ENCODE measurements around the gene SLC16A10. TPM values are rescaled to one million over a fixed set of nuclear protein-coding genes. Genes with fewer than 3 reads are reported as not detected.

The SLC16A10 gene
- total and polyA plus RNA-seq, 2 of the 13 experiments (the other 11 are each of a cell fraction or from before 2014, with no cell fraction given) = 8.2 to 20.1 TPM

GRCh38 chr6:111259089-111259831 is 172.0 kb downstream of the SLC16A10 start (continued):
- TF ChIP-seq AFF4 (CRISPR knock-in tag; IDR thresholded peaks at IDR 0.05) (no peak), NAIF1 (CRISPR knock-in tag; IDR thresholded peaks at IDR 0.05; ENCODE audit: borderline replicate concordance) (peak; percentile 20; the same call in 1 of the 2 replicates), FOSL2 (CRISPR knock-in tag; IDR thresholded peaks at IDR 0.05) (peak; percentile 70), ZNF354B (CRISPR knock-in tag; IDR thresholded peaks at IDR 0.05) (no peak), YEATS4 (CRISPR knock-in tag; IDR thresholded peaks at IDR 0.05; ENCODE audit: borderline replicate concordance) (peak; percentile 84; the same call in 1 of the 2 replicates), ZBTB46 (CRISPR knock-in tag; IDR thresholded peaks at IDR 0.05; ENCODE audit: borderline replicate concordance) (no peak), ZNF768 (CRISPR knock-in tag; IDR thresholded peaks at IDR 0.05) (peak; percentile 52; the same call in 1 of the 2 replicates), KDM3A (CRISPR knock-in tag; IDR thresholded peaks at IDR 0.05; ENCODE audit: low read depth) (peak; percentile 94), ZFP91 (CRISPR knock-in tag; IDR thresholded peaks at IDR 0.05; ENCODE audit: borderline replicate concordance) (peak; percentile 80; the same call in 1 of the 2 replicates), TIGD3 (CRISPR knock-in tag; IDR thresholded peaks at IDR 0.05; ENCODE audit: borderline replicate concordance) (no peak), ZNF510 (CRISPR knock-in tag; IDR thresholded peaks at IDR 0.05; ENCODE audit: low read depth) (peak; percentile 69; the same call in 1 of the 2 replicates), POLR2G (IDR thresholded peaks at IDR 0.05; ENCODE audit: low read depth, low read length) (peak; percentile 88), RFXAP (CRISPR knock-in tag; IDR thresholded peaks at IDR 0.05; ENCODE audit: borderline replicate concordance) (peak; percentile 86), ZNF232 (CRISPR knock-in tag; IDR thresholded peaks at IDR 0.05; ENCODE audit: borderline replicate concordance) (no peak), MEF2D (CRISPR knock-in tag; IDR thresholded peaks at IDR 0.05) (0 out of 2 replicates have a peak, but pooled peaks have one; percentile 73), KLF15 (CRISPR knock-in tag; IDR thresholded peaks at IDR 0.05; ENCODE audit: borderline replicate concordance) (no peak), FOXK1 (CRISPR knock-in tag; IDR thresholded peaks at IDR 0.05; ENCODE audit: borderline replicate concordance, low read depth) (peak; percentile 80; the same call in 1 of the 2 replicates), TEAD2 (CRISPR knock-in tag; IDR thresholded peaks at IDR 0.05) (no peak)
